8988T (cell line): ENCODE data around the gene VAV2.

Experiments
- DNase-seq: peaks from one replicate; pipeline ENCODE4 v3.0.0; 2011

The VAV2 gene

GRCh38 chr9:133979921-133980863 is 11.9 kb downstream of the VAV2 start:
- no peak for DNase-seq

- no peak for DNase-seq
Observed at GRCh38 chr9:133979273-133979920, 12.7 kb downstream of the VAV2 start.

GRCh38 chr9:133978899-133979272 is 13.2 kb downstream of the VAV2 start:
- no peak for DNase-seq

GRCh38 chr9:133978226-133978898 is 13.8 kb downstream of the VAV2 start:
- DNase-seq, result no peak

GRCh38 chr9:133977421-133978201 is 14.5 kb downstream of the VAV2 start:
- no peak for DNase-seq

GRCh38 chr9:133976887-133977286 is 15.2 kb downstream of the VAV2 start:
- DNase-seq, result no peak

- DNase-seq, result no peak
Observed at GRCh38 chr9:133976191-133976861, 15.8 kb downstream of the VAV2 start.

GRCh38 chr9:133975511-133975910 is 16.6 kb downstream of the VAV2 start:
- DNase-seq, result no peak

- no peak for DNase-seq
Observed at GRCh38 chr9:133974631-133975341, 17.3 kb downstream of the VAV2 start.

GRCh38 chr9:133973791-133974630 is 18.1 kb downstream of the VAV2 start:
- DNase-seq, result no peak

- DNase-seq, result no peak
Observed at GRCh38 chr9:133973111-133973790, 18.9 kb downstream of the VAV2 start.

- no peak for DNase-seq
Observed at GRCh38 chr9:133971981-133972941, 19.9 kb downstream of the VAV2 start.

GRCh38 chr9:133971121-133971951 is 20.8 kb downstream of the VAV2 start:
- DNase-seq, result no peak

- no peak for DNase-seq
Observed at GRCh38 chr9:133970581-133971058, 21.5 kb downstream of the VAV2 start.

- DNase-seq, result no peak
Observed at GRCh38 chr9:133969681-133970580, 22.2 kb downstream of the VAV2 start.

GRCh38 chr9:133968966-133969617 is 23.0 kb downstream of the VAV2 start:
- no peak for DNase-seq
